Measurements from ENCODE around the gene PDCD1LG2.

DNA sequence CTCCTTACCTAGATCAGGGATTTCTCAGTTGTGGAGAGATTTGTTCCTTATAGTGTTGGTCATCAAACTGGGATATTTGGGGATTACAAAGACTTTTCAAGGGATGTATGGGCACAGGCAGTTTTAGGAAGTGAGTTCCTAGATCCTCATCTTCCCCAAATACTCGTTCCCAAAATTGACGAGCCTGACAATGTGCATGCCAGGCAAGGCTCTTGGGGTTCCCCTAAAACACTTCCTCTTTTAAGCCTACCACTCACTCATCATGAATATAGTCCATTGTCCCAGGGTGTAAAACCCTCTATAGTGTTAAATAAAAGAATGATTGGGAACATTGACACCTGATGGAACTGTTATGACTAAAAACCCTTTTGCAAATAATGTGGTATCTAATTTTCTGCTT, 26.4 kb downstream of the PDCD1LG2 start:
- TF ChIP-seq CTCF (IDR thresholded peaks at IDR 0.05) (no peak), POLR2A (IDR thresholded peaks at IDR 0.05) (no peak)
